BJ (cell line): ENCODE measurements around the gene ATAD3B. TPM values are rescaled to one million over a fixed set of nuclear protein-coding genes. Genes with fewer than 3 reads are reported as not detected.

Experiments
- CTCF ChIA-PET: fragments of 350-600 bp; formaldehyde crosslinking; extraction: SDS; loops from one replicate; lab custom pipeline; 2021; ENCODE audit warnings: antibody characterized with exemption, inconsistent platforms; lab: Yijun Ruan, JAX
- POLR2A ChIA-PET: fragments of 300-600 bp; sonication (Branson Sonifier 250); formaldehyde crosslinking; extraction: SDS; loops from one replicate; lab custom pipeline; 2021; ENCODE audit warnings: antibody characterized with exemption; lab: Charles Lee
- DNase-seq: peaks from one replicate; pipeline ENCODE4 v3.0.0-alpha.2; 2011; ENCODE audit warnings: low read depth
- H3K27me3 ChIP-seq: 2 replicates; pipeline ENCODE4 v1.6.0; 2011; ENCODE audit warnings: low read length; ENCODE audit not compliant: control insufficient read depth, insufficient read depth
- H3K36me3 ChIP-seq: 2 replicates; pipeline ENCODE4 v1.5.1; 2011; ENCODE audit warnings: low read length; ENCODE audit not compliant: control insufficient read depth, insufficient read depth
- H3K4me3 ChIP-seq: 2 replicates; pipeline ENCODE4 v1.5.1; 2011; ENCODE audit warnings: low read depth, mild to moderate bottlenecking, control low read depth, low read length
- CTCF ChIP-seq: IDR thresholded peaks from 2 replicates; pipeline ENCODE4 v1.5.1; 2011; ENCODE audit warnings: low read depth, mild to moderate bottlenecking, control low read depth, inconsistent platforms, low read length, moderate library complexity; ENCODE audit not compliant: insufficient read depth
- polyA plus RNA-seq: library from polyadenylated mRNA; depleted of rRNA; stranded (reverse); fragments of >200 nt; gene quantifications from 2 replicates; pipeline ENCODE4 v1.2.3, GENCODE V29; 2011

ATAD3B gene
- polyA plus RNA-seq, 1 experiment = 12.5 TPM

- ChIA-PET POLR2A (no interaction called here), CTCF (interaction anchor here (0.9 kb wide), 1 partner anchor 34 kb away, joined by 3 read pairs; no protein-coding TSS in a partner anchor)
- H3K36me3 ChIP-seq = no peaks in the 10 kb centered on the region
- TF ChIP-seq CTCF = no peak
- H3K4me3 ChIP-seq = no peak overlapping the region
- DNase-seq = no peak
- peaks cover 4% of the 10 kb centered on the region; the same call in 1 of the 2 replicates for H3K27me3 ChIP-seq
Observed at GRCh38 chr1:1434131-1434823, 37.3 kb upstream of the ATAD3B start.

- Histone ChIP-seq H3K4me3 (no peak overlapping the region), H3K27me3 (peaks cover 4% of the 10 kb centered on the region; the same call in 1 of the 2 replicates), H3K36me3 (no peaks in the 10 kb centered on the region)
- ChIA-PET CTCF (interaction anchor here (0.9 kb wide), 1 partner anchor 35 kb away, joined by 3 read pairs; no protein-coding TSS in a partner anchor), POLR2A (no interaction called here)
- no peak for DNase-seq
- no peak for TF ChIP-seq CTCF
Observed at GRCh38 chr1:1434824-1435105, 36.8 kb upstream of the ATAD3B start.

GRCh38 chr1:1435106-1435903 lies 36.3 kb upstream of the ATAD3B start, which contains the start of gene VWA1:
Gene VWA1, plus strand, starts transcription at chr1:1435690. Its CDS starts 59 bp downstream, at chr1:1435749.
- Histone ChIP-seq H3K4me3 (peak within 1 kb of the TSS; percentile 46), H3K36me3 (no peaks in the 10 kb centered on the region), H3K27me3 (peaks cover 4% of the 10 kb centered on the region; the same call in 1 of the 2 replicates)
- TF ChIP-seq CTCF = no peak
- POLR2A ChIA-PET = no interaction called here
- CTCF ChIA-PET = no interaction called here
- DNase-seq = no peak

- H3K27me3 ChIP-seq = peaks cover 4% of the 10 kb centered on the region; the same call in 1 of the 2 replicates
- TF ChIP-seq CTCF = no peak
- H3K36me3 ChIP-seq = no peaks in the 10 kb centered on the region
- DNase-seq = no peak
- peak overlapping the region; percentile 46 for H3K4me3 ChIP-seq
- ChIA-PET POLR2A (no interaction called here), CTCF (no interaction called here)
Observed at GRCh38 chr1:1435911-1436629, 35.5 kb upstream of the ATAD3B start.

GRCh38 chr1:1436630-1437032 lies 34.9 kb upstream of the ATAD3B start:
- H3K4me3 ChIP-seq = no peak overlapping the region
- CTCF ChIA-PET = interaction anchor here (1.5 kb wide), 1 partner anchor 26 kb away, joined by 3 read pairs; no protein-coding TSS in a partner anchor
- DNase-seq = no peak
- H3K36me3 ChIP-seq = no peaks in the 10 kb centered on the region
- TF ChIP-seq CTCF = no peak
- POLR2A ChIA-PET = no interaction called here
- H3K27me3 ChIP-seq = peaks cover 4% of the 10 kb centered on the region; the same call in 1 of the 2 replicates
